ENCODE data around the gene ABCA5. TPM values are rescaled to one million over a fixed set of nuclear protein-coding genes. Genes with fewer than 3 reads are reported as not detected.

Gene ABCA5
- total RNA-seq, 1 donor from 2014 or later: 4.5 TPM

- TF ChIP-seq CTCF (conservative IDR thresholded peaks at IDR 0.05; ENCODE audit: low read depth, low read length): no peak
- no peak overlapping the region for H3K4me3 ChIP-seq (ENCODE audit: low read depth, low read length)
- DNase-seq (ENCODE audit: low read depth): no peak
Observed at GRCh38 chr17:69268543-69269014, 58.4 kb downstream of the ABCA5 start.

- no peak for TF ChIP-seq CTCF (conservative IDR thresholded peaks at IDR 0.05; ENCODE audit: low read depth, low read length)
- no peak for DNase-seq (ENCODE audit: low read depth)
- no peak overlapping the region for H3K4me3 ChIP-seq (ENCODE audit: low read depth, low read length)
Observed at GRCh38 chr17:69267219-69267618, 59.7 kb downstream of the ABCA5 start.

- H3K4me3 ChIP-seq (ENCODE audit: low read depth, low read length): no peak overlapping the region
Observed at GRCh38 chr17:69265873-69266272, 61.1 kb downstream of the ABCA5 start.

GRCh38 chr17:69254187-69254586 is 72.7 kb downstream of the ABCA5 start:
- no peak for DNase-seq (ENCODE audit: low read depth)
- no peak for TF ChIP-seq CTCF (conservative IDR thresholded peaks at IDR 0.05; ENCODE audit: low read depth, low read length)
- H3K4me3 ChIP-seq (ENCODE audit: low read depth, low read length): no peak overlapping the region

More at GRCh38 chr17:69265873-69266272, 61.1 kb downstream of the ABCA5 start:
- TF ChIP-seq CTCF (conservative IDR thresholded peaks at IDR 0.05; ENCODE audit: low read depth, low read length): no peak
- no peak for DNase-seq (ENCODE audit: low read depth)

GRCh38 chr17:69250641-69251040 is 76.3 kb downstream of the ABCA5 start:
- no peak for TF ChIP-seq CTCF (conservative IDR thresholded peaks at IDR 0.05; ENCODE audit: low read depth, low read length)
- no peak for DNase-seq (ENCODE audit: low read depth)
- H3K4me3 ChIP-seq (ENCODE audit: low read depth, low read length): no peak overlapping the region

GRCh38 chr17:69246726-69247375 is 80.1 kb downstream of the ABCA5 start:
- TF ChIP-seq CTCF (conservative IDR thresholded peaks at IDR 0.05; ENCODE audit: low read depth, low read length): peak; percentile 63
- no peak overlapping the region for H3K4me3 ChIP-seq (ENCODE audit: low read depth, low read length)
- no peak for DNase-seq (ENCODE audit: low read depth)

GRCh38 chr17:69246202-69246601 is 80.7 kb downstream of the ABCA5 start:
- no peak for DNase-seq (ENCODE audit: low read depth)
- no peak for TF ChIP-seq CTCF (conservative IDR thresholded peaks at IDR 0.05; ENCODE audit: low read depth, low read length)
- no peak overlapping the region for H3K4me3 ChIP-seq (ENCODE audit: low read depth, low read length)

Data from epithelial cell of proximal tubule (primary cell).